Endothelial cell of umbilical vein (primary cell): ENCODE results near the gene SDK2. TPM values are rescaled to one million over a fixed set of nuclear protein-coding genes. Genes with fewer than 3 reads are reported as not detected.

Experiments used
- BruUV-seq: library from RNA; stranded (reverse); fragments of 400-500 nt; replicated peaks from 2 replicates; lab custom pipeline; 2021; lab: Mats Ljungman, UMichigan
- CTCF ChIA-PET: fragments of 300-600, 350-600 bp; sonication (Branson Sonifier 250); formaldehyde crosslinking; loops from one replicate; lab custom pipeline; 2021; ENCODE audit warnings: antibody characterized with exemption, inconsistent platforms; lab: Charles Lee
- POLR2A ChIA-PET: fragments of 300-600, 350-600 bp; sonication (Branson Sonifier 250); formaldehyde crosslinking; loops from one replicate; lab custom pipeline; 2021; ENCODE audit warnings: antibody characterized with exemption, inconsistent platforms; lab: Charles Lee
- DNase-seq: peaks from one replicate; pipeline ENCODE4 v3.0.0-alpha.2; 2011; ENCODE audit warnings: low read depth, low spot score
- FAIRE-seq: peaks from 2 replicates; lab custom pipeline; 2011; peaks lifted over from hg19 to GRCh38; lab: Jason Lieb, UNC
- H2AFZ ChIP-seq: 2 replicates; pipeline ENCODE4 v1.6.0; 2012; ENCODE audit warnings: low read depth, low read length, control low read depth, inconsistent platforms
- H3K27ac ChIP-seq: 2 replicates; pipeline ENCODE4 v1.5.1; 2011; ENCODE audit warnings: low read depth, mild to moderate bottlenecking, control low read depth, low read length, moderate library complexity; ENCODE audit not compliant: insufficient read depth
- H3K27me3 ChIP-seq, 2 experiments: 2 replicates each; pipeline versions ENCODE4 v1.6.0 to v1.6.1; 2011; ENCODE audit warnings: low read length in 2 of 2, mixed read lengths in 1 of 2; ENCODE audit not compliant: control insufficient read depth in 2 of 2, insufficient read depth in 2 of 2
- H3K36me3 ChIP-seq, 2 experiments: 2 replicates in 1 of 2; 3 replicates in 1 of 2; pipeline ENCODE4 v1.5.1; 2011; ENCODE audit warnings: low read length in 2 of 2, mild to moderate bottlenecking in 1 of 2, moderate library complexity in 1 of 2; ENCODE audit not compliant: control insufficient read depth in 2 of 2, insufficient read depth in 2 of 2; ENCODE audit errors: extremely low read depth in 1 of 2
- H3K4me1 ChIP-seq: 3 replicates; pipeline ENCODE4 v1.5.1; 2011; ENCODE audit warnings: mild to moderate bottlenecking, low read length; ENCODE audit not compliant: control insufficient read depth, insufficient read depth; ENCODE audit errors: extremely low read depth
- H3K4me2 ChIP-seq: 2 replicates; pipeline ENCODE4 v1.6.1; 2011; ENCODE audit warnings: low read length, control low read depth, mixed read lengths; ENCODE audit not compliant: insufficient read depth
- H3K4me3 ChIP-seq, 3 experiments: fragments of 200-600 bp in 1 of 3; sonication (generic), shearing (Covaris generic) in 1 of 3; replicated peaks in 1 of 3; 2 replicates each; pipeline ENCODE4 v1.5.1; 2011 to 2016; ENCODE audit warnings: control low read depth in 3 of 3, low read length in 3 of 3, mild to moderate bottlenecking in 2 of 3, inconsistent platforms in 1 of 3, low read depth in 1 of 3, moderate library complexity in 1 of 3; ENCODE audit not compliant: insufficient read depth in 1 of 3
- H3K79me2 ChIP-seq: 2 replicates; pipeline ENCODE4 v1.6.0; 2012; ENCODE audit warnings: low read length, inconsistent platforms; ENCODE audit not compliant: control insufficient read depth, insufficient read depth
- H3K9ac ChIP-seq: replicated peaks from 2 replicates; pipeline ENCODE3; 2011; ENCODE audit warnings: low read length, control low read depth; ENCODE audit not compliant: insufficient read depth; ENCODE audit errors: extremely low read depth
- H3K9me1 ChIP-seq: replicated peaks from 3 replicates; pipeline ENCODE4 v1.6.0; 2011; ENCODE audit warnings: mild to moderate bottlenecking, low read length; ENCODE audit not compliant: control insufficient read depth, insufficient read depth; ENCODE audit errors: extremely low read depth
- H3K9me3 ChIP-seq: replicated peaks from 2 replicates; pipeline ENCODE4 v1.5.1; 2012; ENCODE audit warnings: low read length, inconsistent platforms; ENCODE audit not compliant: control insufficient read depth, insufficient read depth
- H4K20me1 ChIP-seq: replicated peaks from 2 replicates; pipeline ENCODE3; 2011; ENCODE audit warnings: mild to moderate bottlenecking, low read length; ENCODE audit not compliant: control insufficient read depth, insufficient read depth; ENCODE audit errors: extremely low read depth
- CTCF ChIP-seq, 2 donors: IDR thresholded peaks; 1 replicate in 1 of 2; 2 replicates in 1 of 2; pipeline ENCODE4 v1.5.1; 2011; ENCODE audit warnings: low read length in 2 of 2, mild to moderate bottlenecking in 2 of 2, moderate library complexity in 2 of 2, control low read depth in 1 of 2, inconsistent platforms in 1 of 2, low read depth in 1 of 2; ENCODE audit not compliant: insufficient read depth in 1 of 2; ENCODE audit errors: extremely low read depth in 1 of 2
- EZH2 ChIP-seq: IDR thresholded peaks from 2 replicates; pipeline ENCODE4 v1.6.1; 2012; ENCODE audit warnings: borderline replicate concordance, low read depth, mild to moderate bottlenecking, moderate library complexity, low read length, inconsistent platforms; ENCODE audit not compliant: severe bottlenecking
- FOS ChIP-seq: IDR thresholded peaks from 2 replicates; pipeline ENCODE4 v1.6.1; 2011; ENCODE audit warnings: mild to moderate bottlenecking, low read length, moderate library complexity, borderline replicate concordance; ENCODE audit not compliant: insufficient read depth
- JUN ChIP-seq: IDR thresholded peaks from 2 replicates; pipeline ENCODE4 v1.6.1; 2011; ENCODE audit warnings: borderline replicate concordance, low read depth; ENCODE audit not compliant: insufficient read length, insufficient read depth
- MYC ChIP-seq: IDR thresholded peaks from one replicate; pipeline ENCODE4 v1.6.1; 2011; ENCODE audit warnings: mild to moderate bottlenecking, low read depth, low read length
- POLR2AphosphoS5 ChIP-seq: IDR thresholded peaks from 2 replicates; pipeline ENCODE4 v1.6.1; 2012; ENCODE audit warnings: low read depth, mild to moderate bottlenecking, control low read depth, low read length, moderate library complexity; ENCODE audit not compliant: insufficient read depth
- dilution Hi-C: fragments of 300-500 bp; cut with MboI; formaldehyde crosslinking; loops from one replicate; pipeline ENCODE4 v1.15.0; 2019; ENCODE audit warnings: low sequenced_read_pairs; ENCODE audit not compliant: extremely low pct_ligation_motif_present
- intact Hi-C: fragments of 100-400 bp; cut with micrococcal nuclease; formaldehyde crosslinking; loops from one replicate; pipeline ENCODE4 v1.10.0; 2022
- polyA plus RNA-seq, 4 experiments: library from polyadenylated mRNA; depleted of rRNA in 3 of 4; stranded (reverse) in 3 of 4; unstranded in 1 of 4; fragments of >200 nt; gene quantifications; 2 replicates each; pipeline versions ENCODE4 v1.2.1 to v1.2.3, GENCODE V29; 2011 to 2012; ENCODE audit warnings: missing spikeins in 1 of 4
- total RNA-seq: library from RNA; stranded (reverse); gene quantifications from 2 replicates; pipeline ENCODE4 v1.2.3, GENCODE V29; 2021
- TF ChIP-seq, protein P1 (sequence below): IDR thresholded peaks from 2 replicates; pipeline ENCODE4 v1.6.1; 2011; ENCODE audit not compliant: insufficient read depth, insufficient read length

SDK2 gene
- total and polyA plus RNA-seq, 2 donors (not counting 3 experiments of a cell fraction or from before 2014, with no cell fraction given): not detected

DNA sequence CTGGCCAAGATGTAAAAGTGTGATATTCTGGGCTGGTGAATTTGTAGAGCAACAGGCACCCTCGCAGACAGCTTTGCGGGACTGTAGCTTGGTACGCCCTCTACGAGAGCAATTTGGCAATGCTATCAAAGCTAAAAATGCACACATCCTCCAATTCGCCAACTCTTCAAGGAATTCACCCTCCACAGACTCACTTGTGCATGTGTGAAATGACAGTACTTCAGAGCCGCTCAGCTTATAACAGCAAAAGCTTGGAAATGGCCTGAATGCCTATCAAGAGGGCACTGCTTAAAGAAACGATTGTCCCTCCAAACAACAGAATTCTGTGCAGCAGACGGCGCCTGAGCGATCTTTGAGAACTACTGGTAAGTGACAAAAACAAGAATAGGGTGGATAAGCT is 130.8 kb downstream of the SDK2 start:
- no peak for TF ChIP-seq FOS
- TF ChIP-seq MYC: no peak
- TF ChIP-seq JUN: no peak
- TF ChIP-seq EZH2: no peak
- TF ChIP-seq, protein P1, sequence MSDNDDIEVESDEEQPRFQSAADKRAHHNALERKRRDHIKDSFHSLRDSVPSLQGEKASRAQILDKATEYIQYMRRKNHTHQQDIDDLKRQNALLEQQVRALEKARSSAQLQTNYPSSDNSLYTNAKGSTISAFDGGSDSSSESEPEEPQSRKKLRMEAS: no peak
- TF ChIP-seq CTCF (IDR thresholded peaks at IDR 0.05; ENCODE audit: extremely low read depth in 1 of 2, insufficient read depth in 1 of 2, low read depth in 1 of 2, low read length in 2 of 2): no peak
- TF ChIP-seq POLR2AphosphoS5: no peak
- intact Hi-C loops (no loop called here), dilution Hi-C loops (no loop called here)
- H3K9ac ChIP-seq: no peak overlapping the region
- no peak for DNase-seq
- no peak for FAIRE-seq
- no peaks in the 10 kb centered on the region for H3K9me3 ChIP-seq
- H3K4me3 ChIP-seq: no peak overlapping the region
- POLR2A ChIA-PET: no interaction called here
- no peaks in the 10 kb centered on the region for H3K36me3 ChIP-seq
- no TSS peak for BruUV-seq
- no peak overlapping the region for H3K4me2 ChIP-seq
- H3K9me1 ChIP-seq: no peaks in the 10 kb centered on the region
- no peaks in the 10 kb centered on the region for H3K79me2 ChIP-seq
- H4K20me1 ChIP-seq: no peaks in the 10 kb centered on the region
- H3K4me1 ChIP-seq: no peaks in the 10 kb centered on the region
- CTCF ChIA-PET: no interaction called here
- H3K27me3 ChIP-seq: no peaks in the 10 kb centered on the region
- H3K27ac ChIP-seq: no peak overlapping the region
- no peak overlapping the region for H2AFZ ChIP-seq
